Measurements from ENCODE around the gene PRKAG3. TPM values are rescaled to one million over a fixed set of nuclear protein-coding genes. Genes with fewer than 3 reads are reported as not detected.

PRKAG3 gene
- total and polyA plus RNA-seq, 9 of the 15 experiments (the other 6 are each of a cell fraction or from before 2014, with no cell fraction given), result not detected

DNA sequence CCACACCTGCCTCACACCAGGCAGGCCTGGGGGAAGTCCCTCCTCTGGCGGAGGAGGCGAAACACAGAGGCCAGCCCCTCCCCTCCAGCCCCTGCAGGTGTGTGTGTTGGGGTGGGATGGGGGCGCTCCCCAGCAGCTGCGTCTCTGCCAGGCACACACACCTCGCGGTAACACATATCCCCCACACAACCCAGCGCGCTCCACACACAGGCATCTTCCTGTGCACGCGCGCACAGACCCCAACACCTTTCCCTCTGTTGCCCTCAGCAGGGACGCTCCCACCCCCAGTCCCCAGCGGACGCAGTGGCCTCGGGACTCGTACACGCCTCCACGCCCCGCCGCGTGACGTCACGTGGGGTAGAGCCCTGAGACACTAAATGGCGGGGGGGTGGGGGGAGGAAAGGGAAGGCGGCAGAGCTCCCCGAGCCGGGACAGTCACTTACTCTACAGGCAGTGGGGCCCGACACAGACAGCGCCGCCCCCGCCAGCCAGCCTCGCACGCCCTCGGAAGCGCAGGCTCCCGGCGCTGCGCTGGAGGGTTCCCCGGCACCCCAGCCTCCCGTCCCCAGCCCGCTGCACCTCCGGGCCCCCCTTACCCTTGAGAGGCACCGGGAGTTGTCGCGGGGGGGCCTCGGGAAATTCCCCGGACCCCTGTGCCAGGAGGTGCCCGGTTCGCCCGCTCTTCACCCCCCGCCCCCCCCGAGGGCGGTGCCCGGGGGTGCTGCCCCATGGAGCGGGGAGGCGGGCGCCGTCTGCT lies 48.7 kb upstream of the PRKAG3 start, which contains the start of gene WNT10A (continued):
- TF ChIP-seq ZNF407 (IDR thresholded peaks at IDR 0.05; ENCODE audit: low read depth) (no peak), HDAC8 (tag; IDR thresholded peaks at IDR 0.05) (no peak), FOXK2 (conservative IDR thresholded peaks at IDR 0.05 in 1 of 2, IDR thresholded peaks at IDR 0.05 in 1 of 2; ENCODE audit: low read depth in 2 of 2) (no peak), DPF2 (IDR thresholded peaks at IDR 0.05) (no peak), E4F1 (CRISPR knock-in tag; IDR thresholded peaks at IDR 0.05; ENCODE audit: borderline replicate concordance) (no peak), HNRNPH1 (optimal IDR thresholded peaks at IDR 0.05; ENCODE audit: low read depth, low read length) (no peak), ILK (tag; IDR thresholded peaks at IDR 0.05; ENCODE audit: borderline replicate concordance, low read depth) (no peak), CREB1 (IDR thresholded peaks at IDR 0.05) (no peak), CREB1 (CRISPR knock-in tag; IDR thresholded peaks at IDR 0.05) (no peak)

Data from K562 (cell line).